Measurements from ENCODE around the gene ARRDC3. TPM values are rescaled to one million over a fixed set of nuclear protein-coding genes. Genes with fewer than 3 reads are reported as not detected.

Gene ARRDC3
- total and polyA plus RNA-seq, 9 of the 15 experiments (the other 6 are each of a cell fraction or from before 2014, with no cell fraction given) = 15.3 to 58.1 (median 39.4) TPM

GRCh38 chr5:91381239-91381773 is 1.8 kb downstream of the ARRDC3 start (continued):
- TF ChIP-seq RNF219 (CRISPR knock-in tag; IDR thresholded peaks at IDR 0.05) = 0 out of 2 replicates have a peak, but pooled peaks have one; percentile 39
- TF ChIP-seq TAF7 (tag; IDR thresholded peaks at IDR 0.05) = peak; percentile 72; the same call in 1 of the 2 replicates
- TF ChIP-seq HMG20B (CRISPR knock-in tag; IDR thresholded peaks at IDR 0.05) = no peak
- no peak for TF ChIP-seq CEBPG (CRISPR knock-in tag; IDR thresholded peaks at IDR 0.05)
- TF ChIP-seq CEBPG (tag; conservative IDR thresholded peaks at IDR 0.05 in 1 of 2, IDR thresholded peaks at IDR 0.05 in 1 of 2) = peak in 1 of 2 experiments; percentile 52; a peak in 1 of 4 replicates
- peak; percentile 19 for TF ChIP-seq U2AF1 (optimal IDR thresholded peaks at IDR 0.05; ENCODE audit: low read depth, low read length)
- no peak for TF ChIP-seq PPARD (CRISPR knock-in tag; IDR thresholded peaks at IDR 0.05)
- TF ChIP-seq ZNF384 (IDR thresholded peaks at IDR 0.05; ENCODE audit: low read depth, low read length) = no peak
- TF ChIP-seq NFATC3 (IDR thresholded peaks at IDR 0.05) = 0 out of 2 replicates have a peak, but pooled peaks have one; percentile 52
- TF ChIP-seq SIN3B (IDR thresholded peaks at IDR 0.05; ENCODE audit: low read depth) = no peak
- no peak for TF ChIP-seq ZNF395 (CRISPR knock-in tag; IDR thresholded peaks at IDR 0.05)
- no peak; the same call in 1 of the 2 replicates for TF ChIP-seq HOXB6 (CRISPR knock-in tag; IDR thresholded peaks at IDR 0.05; ENCODE audit: borderline replicate concordance)
- TF ChIP-seq ZNF347 (CRISPR knock-in tag; IDR thresholded peaks at IDR 0.05; ENCODE audit: low read depth) = no peak
- TF ChIP-seq ARNT (IDR thresholded peaks at IDR 0.05) = peak in 1 of 2 experiments; percentile 32; a peak in 1 of 4 replicates
- no peak for TF ChIP-seq ATF1 (CRISPR knock-in tag; IDR thresholded peaks at IDR 0.05)
- TF ChIP-seq ATF1 (tag; IDR thresholded peaks at IDR 0.05) = peak; percentile 1; the same call in 1 of the 2 replicates
- TF ChIP-seq CHD2 (IDR thresholded peaks at IDR 0.05; ENCODE audit: low read depth, low read length) = no peak
- no peak for TF ChIP-seq DPF2 (IDR thresholded peaks at IDR 0.05)
- TF ChIP-seq NUFIP1 (IDR thresholded peaks at IDR 0.05; ENCODE audit: partially characterized antibody) = no peak
- TF ChIP-seq ZBTB49 (CRISPR knock-in tag; IDR thresholded peaks at IDR 0.05; ENCODE audit: borderline replicate concordance) = no peak
- TF ChIP-seq PBX2 (CRISPR knock-in tag; IDR thresholded peaks at IDR 0.05; ENCODE audit: low read depth) = no peak
- TF ChIP-seq PBX2 (tag; conservative IDR thresholded peaks at IDR 0.05; ENCODE audit: low read depth) = peak; percentile 51
- peak; percentile 85 for TF ChIP-seq SUPT5H (IDR thresholded peaks at IDR 0.05)
